Activated T-helper 2 cell treated with anti-CD3 and anti-CD28 coated beads, Interferon-gamma antibody, Interleukin-2, Interleukin-4, amounts not matched to agents 10 μg/mL and 5 μg/mL and 100 μg/mL, durations not matched to agents 14 hours and 24 hours and 36 hours (primary cell): Measurements from ENCODE around the gene CDH13. TPM values are rescaled to one million over a fixed set of nuclear protein-coding genes. Genes with fewer than 3 reads are reported as not detected.

ENCODE experiments used
- DNase-seq: peaks from one replicate; pipeline ENCODE4 v3.0.0; 2021; ENCODE audit warnings: low spot score
- H3K27ac Mint-ChIP-seq: one replicate; pipeline ENCODE4 v1.8.0; 2021; ENCODE audit warnings: mixed read lengths
- H3K27me3 Mint-ChIP-seq: one replicate; pipeline ENCODE4 v1.8.0; 2021; ENCODE audit warnings: low read depth, mixed read lengths
- H3K36me3 Mint-ChIP-seq: one replicate; pipeline ENCODE4 v1.8.0; 2021; ENCODE audit warnings: low read depth, mixed read lengths
- H3K4me1 Mint-ChIP-seq: one replicate; pipeline ENCODE4 v1.8.0; 2021; ENCODE audit warnings: low read depth, mixed read lengths
- H3K4me3 Mint-ChIP-seq: one replicate; pipeline ENCODE4 v1.8.0; 2021; ENCODE audit warnings: low read depth, mild to moderate bottlenecking, moderate library complexity, mixed read lengths
- H3K9me3 Mint-ChIP-seq: one replicate; pipeline ENCODE4 v1.8.0; 2021; ENCODE audit warnings: mixed read lengths
- intact Hi-C: fragments of 100-400 bp; cut with micrococcal nuclease; formaldehyde crosslinking; loops from one replicate; pipeline ENCODE4 v1.15.1; 2023
- total RNA-seq: library from RNA; stranded (reverse); gene quantifications from 2 replicates; pipeline ENCODE4 v1.2.3, GENCODE V29; 2022

Gene CDH13
- total RNA-seq, 1 donor from 2014 or later: not detected

GRCh38 chr16:83040174-83040573, 413.4 kb downstream of the CDH13 start:
- H3K27me3 Mint-ChIP-seq: no peaks in the 10 kb centered on the region
- no peaks in the 10 kb centered on the region for H3K4me1 Mint-ChIP-seq
- intact Hi-C loops: no loop called here
- no peak for DNase-seq
- H3K9me3 Mint-ChIP-seq: peaks cover 11% of the 10 kb centered on the region
- H3K4me3 Mint-ChIP-seq: no peak overlapping the region
- H3K27ac Mint-ChIP-seq: no peak overlapping the region
- no peaks in the 10 kb centered on the region for H3K36me3 Mint-ChIP-seq

DNA sequence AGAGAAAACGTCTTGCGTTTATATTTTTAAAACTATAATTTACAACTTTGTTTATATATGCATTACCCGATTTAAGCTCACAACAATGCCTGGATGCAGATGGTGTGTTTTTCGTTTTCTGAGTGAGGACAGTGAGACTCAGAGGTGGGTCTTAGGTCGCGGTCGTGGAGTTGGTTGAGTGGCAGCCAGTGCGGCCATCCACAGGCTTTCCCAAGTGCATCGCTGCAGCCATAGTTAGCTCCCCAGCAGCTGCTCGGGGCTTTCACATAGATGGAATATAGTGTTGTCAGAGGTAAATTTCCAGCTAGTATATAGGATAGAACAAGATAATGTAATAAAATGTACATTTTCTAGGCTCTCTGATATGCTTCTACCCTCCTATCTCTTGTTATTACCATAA, 417.8 kb downstream of the CDH13 start:
- intact Hi-C loops: no loop called here
- Mint-ChIP-seq H3K4me3 (no peak overlapping the region), H3K27ac (no peak overlapping the region), H3K27me3 (no peaks in the 10 kb centered on the region), H3K9me3 (peaks cover 10% of the 10 kb centered on the region), H3K4me1 (no peaks in the 10 kb centered on the region), H3K36me3 (no peaks in the 10 kb centered on the region)
- DNase-seq: no peak

- H3K27ac Mint-ChIP-seq: no peak overlapping the region
- no peak overlapping the region for H3K4me3 Mint-ChIP-seq
- intact Hi-C loops: no loop called here
- no peaks in the 10 kb centered on the region for H3K4me1 Mint-ChIP-seq
- H3K27me3 Mint-ChIP-seq: no peaks in the 10 kb centered on the region
- no peaks in the 10 kb centered on the region for H3K36me3 Mint-ChIP-seq
- peaks cover 15% of the 10 kb centered on the region for H3K9me3 Mint-ChIP-seq
- DNase-seq: no peak
Measured at GRCh38 chr16:83045790-83046189, 419.0 kb downstream of the CDH13 start.

DNA sequence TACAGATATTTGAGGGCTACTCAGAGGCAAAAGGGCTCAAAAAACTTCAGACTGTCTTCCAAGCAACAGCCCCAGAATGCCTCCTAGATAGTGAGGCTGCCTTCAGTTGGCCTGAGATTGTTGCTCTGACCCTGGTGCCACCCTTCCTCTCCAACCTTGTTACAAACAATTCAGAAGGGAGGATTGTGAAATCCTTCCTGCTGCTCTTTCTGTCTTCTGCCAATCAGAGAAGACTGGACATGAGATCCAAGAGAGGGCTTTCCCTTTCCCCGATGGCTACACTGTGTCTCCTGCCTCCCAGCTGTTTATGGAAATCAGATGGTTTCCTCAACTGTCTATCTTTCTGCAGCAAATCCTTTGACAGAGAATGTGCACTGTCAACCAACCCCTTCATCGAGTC, 419.9 kb downstream of the CDH13 start:
- Mint-ChIP-seq H3K27ac (no peak overlapping the region), H3K27me3 (no peaks in the 10 kb centered on the region), H3K4me3 (no peak overlapping the region), H3K9me3 (peaks cover 20% of the 10 kb centered on the region), H3K4me1 (no peaks in the 10 kb centered on the region), H3K36me3 (no peaks in the 10 kb centered on the region)
- intact Hi-C loops: no loop called here
- DNase-seq: no peak

DNA sequence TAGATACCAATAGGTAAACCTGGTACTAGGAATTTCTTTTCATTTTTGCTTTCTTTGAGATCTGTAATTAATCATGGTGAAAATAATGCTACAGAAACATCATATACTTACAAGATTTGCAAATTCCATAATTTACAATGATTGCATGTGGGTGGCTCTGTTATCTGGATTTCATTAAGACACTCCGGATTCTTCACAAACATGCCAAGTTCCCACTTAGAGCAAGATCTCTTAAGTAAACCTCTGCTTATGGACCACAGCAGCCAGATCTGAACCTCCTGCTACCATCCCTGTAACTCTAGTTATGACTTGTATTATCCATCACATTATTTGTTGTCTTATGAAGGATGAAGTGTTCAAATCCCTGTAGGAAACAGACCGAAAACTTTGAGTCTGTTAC, 424.7 kb downstream of the CDH13 start:
- intact Hi-C loops: no loop called here
- peaks cover 16% of the 10 kb centered on the region for H3K9me3 Mint-ChIP-seq
- no peaks in the 10 kb centered on the region for H3K27me3 Mint-ChIP-seq
- H3K4me3 Mint-ChIP-seq: no peak overlapping the region
- no peaks in the 10 kb centered on the region for H3K36me3 Mint-ChIP-seq
- H3K4me1 Mint-ChIP-seq: no peaks in the 10 kb centered on the region
- no peak overlapping the region for H3K27ac Mint-ChIP-seq
- DNase-seq: no peak

DNA sequence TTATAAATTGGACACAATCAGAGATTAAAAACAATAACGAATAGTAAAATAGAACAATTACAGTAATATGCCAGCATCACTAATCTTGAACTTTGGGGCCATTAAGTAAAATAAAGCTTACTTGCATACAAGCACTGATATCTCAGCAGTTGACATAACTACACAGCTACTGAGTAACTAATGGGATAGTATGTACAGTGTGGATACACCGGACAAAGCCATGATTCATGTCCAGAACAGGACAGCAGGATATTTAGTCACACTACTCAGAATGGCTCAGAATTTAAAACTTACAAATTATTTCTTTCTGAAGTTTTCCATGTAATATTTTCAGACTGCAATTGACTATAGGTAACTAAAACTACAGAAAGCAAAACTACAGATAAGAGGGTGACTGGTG, 427.5 kb downstream of the CDH13 start:
- Mint-ChIP-seq H3K36me3 (no peaks in the 10 kb centered on the region), H3K27ac (no peak overlapping the region), H3K4me3 (no peak overlapping the region), H3K4me1 (no peaks in the 10 kb centered on the region), H3K9me3 (peaks cover 10% of the 10 kb centered on the region), H3K27me3 (no peaks in the 10 kb centered on the region)
- intact Hi-C loops: no loop called here
- no peak for DNase-seq

GRCh38 chr16:83058376-83058775, 431.6 kb downstream of the CDH13 start:
- no peaks in the 10 kb centered on the region for H3K27me3 Mint-ChIP-seq
- H3K36me3 Mint-ChIP-seq: no peaks in the 10 kb centered on the region
- H3K4me1 Mint-ChIP-seq: no peaks in the 10 kb centered on the region
- peaks cover 8% of the 10 kb centered on the region for H3K9me3 Mint-ChIP-seq
- no peak overlapping the region for H3K4me3 Mint-ChIP-seq
- intact Hi-C loops: no loop called here
- no peak for DNase-seq
- no peak overlapping the region for H3K27ac Mint-ChIP-seq

- H3K4me3 Mint-ChIP-seq: no peak overlapping the region
- DNase-seq: no peak
- H3K36me3 Mint-ChIP-seq: no peaks in the 10 kb centered on the region
- H3K4me1 Mint-ChIP-seq: no peaks in the 10 kb centered on the region
- peaks cover 12% of the 10 kb centered on the region for H3K9me3 Mint-ChIP-seq
- no peak overlapping the region for H3K27ac Mint-ChIP-seq
- intact Hi-C loops: no loop called here
- H3K27me3 Mint-ChIP-seq: no peaks in the 10 kb centered on the region
Measured at GRCh38 chr16:83059237-83059636, 432.5 kb downstream of the CDH13 start.

DNA sequence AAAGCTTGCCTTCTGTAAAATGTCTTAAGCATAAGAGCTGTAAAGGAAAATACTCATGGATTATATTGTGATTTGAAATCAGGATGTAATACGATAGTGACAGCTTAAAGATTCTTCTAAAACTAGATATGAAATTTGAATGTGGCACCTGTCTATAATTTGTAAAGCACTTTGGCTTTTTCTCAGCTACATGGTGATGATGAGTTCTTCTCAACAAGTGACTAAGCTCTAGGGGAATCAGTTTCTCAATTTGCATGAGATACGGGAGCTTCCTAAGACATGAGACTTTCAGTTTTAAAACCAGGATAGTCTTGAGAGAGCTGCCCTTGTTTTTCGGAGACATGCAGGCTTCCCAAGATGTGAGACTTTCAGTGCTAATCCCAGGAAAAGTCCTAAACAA, 439.2 kb downstream of the CDH13 start:
- Mint-ChIP-seq H3K27me3 (no peaks in the 10 kb centered on the region), H3K4me3 (no peak overlapping the region), H3K4me1 (no peaks in the 10 kb centered on the region), H3K27ac (no peak overlapping the region), H3K36me3 (no peaks in the 10 kb centered on the region), H3K9me3 (peaks cover 26% of the 10 kb centered on the region)
- no peak for DNase-seq
- intact Hi-C loops: no loop called here

DNA sequence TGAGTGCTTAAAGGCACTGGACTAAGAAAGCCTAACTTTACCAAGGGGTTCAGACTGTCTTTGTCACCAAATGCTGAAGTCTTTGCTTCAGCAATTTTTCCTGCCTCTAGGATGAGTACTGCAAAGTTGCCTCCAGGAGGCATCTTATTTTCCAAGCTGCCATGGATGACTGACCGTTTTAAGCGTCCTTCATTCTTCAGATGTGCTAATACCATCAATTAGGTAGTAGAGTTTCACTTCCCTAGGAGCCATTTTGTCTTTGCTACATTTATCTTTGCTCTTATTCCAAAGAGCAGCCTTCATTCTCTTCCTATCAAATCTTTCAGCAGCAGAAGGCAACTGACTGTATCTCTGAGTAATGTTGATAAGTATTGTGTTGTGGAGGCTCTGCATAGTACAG, 440.1 kb downstream of the CDH13 start:
- no peak overlapping the region for H3K4me3 Mint-ChIP-seq
- intact Hi-C loops: no loop called here
- H3K36me3 Mint-ChIP-seq: no peaks in the 10 kb centered on the region
- H3K27me3 Mint-ChIP-seq: no peaks in the 10 kb centered on the region
- H3K27ac Mint-ChIP-seq: no peak overlapping the region
- H3K9me3 Mint-ChIP-seq: peaks cover 26% of the 10 kb centered on the region
- H3K4me1 Mint-ChIP-seq: no peaks in the 10 kb centered on the region
- DNase-seq: no peak

DNA sequence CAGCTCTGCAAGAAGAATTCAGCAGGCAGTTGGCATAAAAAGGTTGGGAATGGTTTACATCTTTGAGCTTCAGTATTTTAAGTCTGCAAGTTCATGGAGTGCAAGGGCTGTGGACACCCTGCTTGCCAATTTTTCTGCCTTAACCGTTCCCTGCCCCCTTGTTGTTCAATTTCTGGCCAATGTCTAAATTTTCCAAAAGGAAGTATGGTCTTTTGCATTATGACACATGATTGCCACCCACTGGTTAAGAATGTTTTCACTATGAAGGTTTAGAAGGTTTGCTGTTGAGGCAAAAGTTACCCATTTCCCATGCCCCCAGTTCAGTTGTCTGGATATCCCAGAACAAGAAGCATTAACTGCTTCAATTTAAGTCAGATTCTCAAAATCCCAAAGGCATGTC, 441.9 kb downstream of the CDH13 start:
- peaks cover 15% of the 10 kb centered on the region for H3K9me3 Mint-ChIP-seq

GRCh38 chr16:83070416-83071209, 443.8 kb downstream of the CDH13 start:
- no peaks in the 10 kb centered on the region for H3K27me3 Mint-ChIP-seq
- H3K4me3 Mint-ChIP-seq: no peak overlapping the region
- H3K9me3 Mint-ChIP-seq: peaks cover 9% of the 10 kb centered on the region
- intact Hi-C loops: no loop called here
- no peak overlapping the region for H3K27ac Mint-ChIP-seq
- no peaks in the 10 kb centered on the region for H3K4me1 Mint-ChIP-seq
- no peak for DNase-seq
- H3K36me3 Mint-ChIP-seq: no peaks in the 10 kb centered on the region

More for the DNA sequence above, 441.9 kb downstream of the CDH13 start:
- Mint-ChIP-seq H3K4me3 (no peak overlapping the region), H3K4me1 (no peaks in the 10 kb centered on the region), H3K27ac (no peak overlapping the region), H3K36me3 (no peaks in the 10 kb centered on the region), H3K27me3 (no peaks in the 10 kb centered on the region)
- no peak for DNase-seq
- intact Hi-C loops: no loop called here

DNA sequence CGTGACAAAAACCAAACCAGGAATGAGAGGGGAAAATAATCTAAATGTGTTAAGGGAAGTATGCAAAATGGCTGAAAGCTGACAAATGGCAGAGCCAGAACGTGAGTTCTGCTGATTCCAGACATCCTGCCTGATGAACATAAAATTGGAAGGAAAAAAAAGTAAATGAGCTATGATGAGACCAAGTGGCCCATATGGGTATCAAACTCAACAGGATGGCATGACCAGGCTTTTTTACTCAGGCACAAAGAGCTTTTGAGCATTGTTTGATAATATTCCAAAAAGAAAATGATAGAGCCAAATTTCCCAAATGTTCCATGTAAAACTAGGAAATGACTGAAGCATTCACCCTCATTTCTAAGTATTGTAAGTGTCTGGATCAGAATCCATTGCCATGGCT, 449.2 kb downstream of the CDH13 start:
- no peaks in the 10 kb centered on the region for H3K4me1 Mint-ChIP-seq
- DNase-seq: no peak

DNA sequence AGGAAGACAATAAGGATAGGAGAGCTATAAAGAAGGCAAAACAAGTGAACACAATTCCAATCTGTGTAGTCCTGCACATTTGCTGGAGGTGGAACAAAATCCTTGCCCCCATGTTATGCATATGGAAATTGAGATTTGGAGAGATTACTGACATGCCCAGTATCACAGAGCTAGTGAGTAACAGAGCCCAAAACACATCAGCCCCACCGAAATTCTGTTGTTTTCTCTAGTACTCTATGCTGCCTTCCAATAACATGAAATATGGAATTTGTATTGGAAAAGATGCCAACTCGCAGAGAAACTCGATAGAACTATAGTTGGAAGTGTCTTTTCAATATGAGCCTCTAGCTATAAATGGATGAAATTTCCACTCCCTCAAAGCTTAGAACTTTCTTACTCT, 456.6 kb downstream of the CDH13 start:
- Mint-ChIP-seq H3K36me3 (no peaks in the 10 kb centered on the region), H3K4me1 (no peaks in the 10 kb centered on the region), H3K9me3 (peaks cover 9% of the 10 kb centered on the region), H3K4me3 (no peak overlapping the region), H3K27ac (no peak overlapping the region), H3K27me3 (no peaks in the 10 kb centered on the region)
- intact Hi-C loops: no loop called here
- no peak for DNase-seq

More for the DNA sequence above, 449.2 kb downstream of the CDH13 start:
- Mint-ChIP-seq H3K9me3 (peaks cover 6% of the 10 kb centered on the region), H3K27ac (no peak overlapping the region), H3K36me3 (no peaks in the 10 kb centered on the region), H3K4me3 (no peak overlapping the region), H3K27me3 (no peaks in the 10 kb centered on the region)
- intact Hi-C loops: no loop called here
